Measurements from ENCODE around the gene HHAT.

DNA sequence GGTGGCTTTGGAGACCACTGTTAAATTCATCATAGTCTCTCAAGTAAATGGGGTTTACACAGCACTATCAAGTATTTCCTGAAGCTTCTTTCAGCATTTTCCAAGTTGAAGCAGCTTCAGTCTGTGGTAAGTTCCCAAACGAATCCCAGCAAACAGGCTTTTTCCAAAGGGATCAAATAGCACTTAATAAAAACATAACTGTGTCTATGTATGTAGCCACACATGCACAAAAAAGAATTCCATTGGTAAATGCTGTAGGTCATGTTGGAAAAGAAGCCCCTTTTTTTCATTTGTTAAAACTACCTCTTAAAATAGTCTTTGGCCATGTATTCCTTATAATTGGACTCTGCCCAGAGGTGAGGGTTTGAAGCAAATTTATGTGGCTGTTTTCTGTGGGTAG, 69.8 kb downstream of the HHAT start:
- TF ChIP-seq, protein P1, sequence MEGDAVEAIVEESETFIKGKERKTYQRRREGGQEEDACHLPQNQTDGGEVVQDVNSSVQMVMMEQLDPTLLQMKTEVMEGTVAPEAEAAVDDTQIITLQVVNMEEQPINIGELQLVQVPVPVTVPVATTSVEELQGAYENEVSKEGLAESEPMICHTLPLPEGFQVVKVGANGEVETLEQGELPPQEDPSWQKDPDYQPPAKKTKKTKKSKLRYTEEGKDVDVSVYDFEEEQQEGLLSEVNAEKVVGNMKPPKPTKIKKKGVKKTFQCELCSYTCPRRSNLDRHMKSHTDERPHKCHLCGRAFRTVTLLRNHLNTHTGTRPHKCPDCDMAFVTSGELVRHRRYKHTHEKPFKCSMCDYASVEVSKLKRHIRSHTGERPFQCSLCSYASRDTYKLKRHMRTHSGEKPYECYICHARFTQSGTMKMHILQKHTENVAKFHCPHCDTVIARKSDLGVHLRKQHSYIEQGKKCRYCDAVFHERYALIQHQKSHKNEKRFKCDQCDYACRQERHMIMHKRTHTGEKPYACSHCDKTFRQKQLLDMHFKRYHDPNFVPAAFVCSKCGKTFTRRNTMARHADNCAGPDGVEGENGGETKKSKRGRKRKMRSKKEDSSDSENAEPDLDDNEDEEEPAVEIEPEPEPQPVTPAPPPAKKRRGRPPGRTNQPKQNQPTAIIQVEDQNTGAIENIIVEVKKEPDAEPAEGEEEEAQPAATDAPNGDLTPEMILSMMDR (IDR thresholded peaks at IDR 0.05), result no peak
- TF ChIP-seq EP300 (IDR thresholded peaks at IDR 0.05), result no peak
